ENCODE results near the gene PEX19.

The PEX19 gene

DNA sequence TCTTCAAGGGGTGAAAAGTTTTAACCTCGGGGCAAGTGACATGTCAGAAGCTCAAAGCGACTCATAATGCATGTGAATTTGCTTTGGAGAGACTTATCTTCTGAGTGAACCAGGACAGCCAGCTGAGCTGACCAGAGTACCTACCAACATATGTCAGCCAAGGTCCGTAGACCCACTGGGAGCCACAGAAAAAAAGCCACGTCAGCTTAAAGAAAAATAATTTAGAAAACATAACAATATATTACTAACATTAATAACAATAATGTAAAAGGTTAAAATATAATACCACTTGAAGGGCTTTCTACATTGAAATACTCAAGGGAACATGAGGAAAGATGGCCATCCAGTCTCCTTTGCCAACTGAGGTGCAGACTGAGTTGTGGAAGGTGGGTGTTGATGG is 6.9 kb downstream of the PEX19 start:
- no peak for DNase-seq (ENCODE audit: low read depth)

DNA sequence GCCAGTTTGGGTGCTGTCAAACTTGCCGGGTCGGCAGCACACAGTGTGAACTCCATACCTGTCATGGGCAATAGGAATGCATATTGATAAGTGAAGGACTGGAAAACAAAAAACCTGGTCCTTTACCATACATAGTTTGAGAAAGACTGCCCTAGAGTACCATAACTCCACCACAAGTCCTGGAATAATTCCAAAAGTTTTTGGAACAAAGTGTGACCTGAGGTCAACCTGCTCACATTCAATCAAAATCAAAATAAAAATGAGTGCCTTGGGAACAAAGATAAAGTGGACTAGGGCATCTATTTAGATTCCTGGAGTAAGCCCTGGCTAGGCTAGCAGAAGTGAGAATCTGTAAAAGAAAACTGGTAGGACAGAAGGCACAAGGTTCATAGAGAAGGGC is 7.6 kb downstream of the PEX19 start:
- DNase-seq (ENCODE audit: low read depth) = no peak

DNA sequence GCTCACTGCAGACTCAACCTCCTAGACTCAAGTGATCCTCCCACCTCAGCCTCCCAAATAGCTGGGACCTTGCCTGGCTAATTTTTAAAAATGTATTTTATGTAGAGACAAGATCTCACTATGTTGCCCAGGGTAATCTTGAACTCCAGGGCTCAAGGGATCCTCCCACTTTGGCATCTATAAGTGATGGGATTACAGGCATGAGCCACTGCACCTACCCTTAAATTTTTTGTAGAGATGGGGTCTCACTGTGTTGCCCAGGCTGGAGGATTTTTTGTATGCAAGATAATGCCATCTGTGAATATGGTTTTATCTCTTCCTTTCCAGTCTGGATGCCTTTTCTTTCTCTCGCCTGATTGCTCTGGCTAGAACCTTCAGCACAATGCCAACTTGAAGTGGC is 13.9 kb downstream of the PEX19 start:
- no peak for DNase-seq (ENCODE audit: low read depth)

DNA sequence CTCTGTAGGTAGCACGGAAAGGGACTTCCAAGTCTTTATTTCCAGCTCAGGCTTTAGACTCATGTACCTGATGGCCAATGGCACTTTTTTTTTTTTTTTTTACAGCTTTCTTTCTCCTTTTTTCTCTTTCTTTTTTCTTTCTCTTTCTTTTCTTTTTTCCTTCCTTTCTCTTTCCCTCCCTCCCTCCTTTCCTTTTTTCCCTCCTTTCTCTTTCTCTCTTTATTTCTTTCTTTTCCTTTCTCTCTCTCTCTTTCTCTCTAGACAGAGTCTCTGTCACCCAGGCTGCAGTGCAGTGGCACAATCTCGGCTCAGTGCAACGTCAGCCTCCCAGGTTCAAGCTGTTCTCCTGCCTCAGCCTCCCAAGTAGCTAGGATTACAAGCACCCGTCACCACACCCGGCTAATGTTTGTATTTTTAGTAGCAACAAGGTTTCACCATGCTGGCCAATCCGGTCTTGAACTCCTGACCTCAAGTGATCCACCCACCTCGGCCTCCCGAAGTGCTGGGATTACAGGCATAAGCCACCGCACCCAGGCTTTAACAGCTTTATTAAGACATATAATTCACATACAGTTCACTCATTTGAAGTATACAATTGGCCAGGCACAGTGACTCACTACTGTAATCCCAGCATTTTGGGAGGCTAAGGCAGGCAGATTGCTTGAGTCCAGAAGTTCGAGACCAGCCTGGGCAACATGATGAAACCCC is 17.5 kb downstream of the PEX19 start:
- DNase-seq (ENCODE audit: low read depth) = no peak

DNA sequence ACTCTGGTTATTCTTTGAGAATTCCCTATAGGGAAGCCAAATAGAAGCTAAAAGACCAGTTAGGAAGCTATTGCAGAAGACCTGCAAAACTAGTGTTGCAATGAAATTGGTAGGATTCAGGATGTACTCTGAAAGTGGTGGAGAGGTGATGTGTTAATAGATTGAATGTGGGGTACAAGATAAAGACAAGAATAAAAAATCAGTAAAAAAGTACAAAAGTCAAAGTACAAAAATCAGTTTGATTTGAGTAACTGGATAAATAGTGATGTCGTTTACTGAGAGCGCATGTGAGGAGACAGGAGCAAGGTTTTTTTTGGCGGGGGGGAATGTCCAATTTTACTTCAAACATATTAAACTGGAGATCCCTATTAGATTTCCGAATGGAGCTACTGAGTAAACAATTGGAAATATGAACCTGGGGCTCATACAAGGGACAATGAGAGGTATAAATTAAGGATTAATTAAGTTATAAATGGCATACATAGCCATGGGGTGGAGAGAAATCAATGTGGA is 20.1 kb downstream of the PEX19 start:
- no peak for DNase-seq (ENCODE audit: low read depth)

DNA sequence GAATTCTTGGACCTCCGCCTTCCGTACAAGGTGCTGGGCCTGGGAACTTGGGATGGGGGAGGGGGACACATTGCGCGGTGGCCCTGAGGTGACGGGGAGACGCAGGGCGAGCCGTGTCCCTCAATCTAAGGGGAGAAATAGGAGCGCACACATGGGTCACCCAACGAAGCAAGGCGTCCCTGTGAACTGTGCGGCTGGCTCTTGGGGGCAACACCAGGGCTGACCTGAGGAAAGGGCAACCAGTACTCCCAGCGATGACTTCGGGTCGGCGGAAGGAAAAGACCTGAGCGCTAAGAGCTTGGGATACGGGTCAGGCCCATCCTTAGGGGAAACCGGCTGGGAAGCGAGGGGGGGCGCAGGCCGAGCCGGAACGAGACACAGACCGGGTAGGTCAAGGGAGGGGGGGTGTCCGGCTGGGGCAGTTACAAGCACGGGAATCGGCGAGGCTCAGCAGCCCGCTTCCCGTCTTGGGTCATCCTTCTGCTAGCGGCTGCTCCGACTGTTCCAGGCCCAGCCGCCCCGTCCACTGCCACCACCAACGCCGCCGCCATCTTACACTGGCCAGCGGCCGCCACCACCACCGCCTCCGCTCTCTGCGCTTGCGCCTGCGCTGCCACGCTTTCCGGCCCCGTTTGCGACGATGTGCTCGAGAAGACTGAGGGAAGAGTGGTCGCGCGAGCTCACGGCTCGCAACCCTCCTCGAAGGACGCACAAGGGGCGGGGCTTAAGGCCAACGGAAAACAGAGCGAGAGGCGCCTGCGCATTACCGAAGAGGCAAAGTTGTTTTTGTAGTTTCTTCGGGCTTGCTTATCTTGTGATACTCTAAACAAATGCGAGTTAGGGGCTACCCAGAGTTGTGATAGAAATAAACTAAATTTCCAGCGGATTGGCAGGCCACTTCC is 22.8 kb downstream of the PEX19 start, which contains the start of gene DCAF8:
TSS of gene DCAF8 (minus strand) at position 657 of the 902 bp plus-strand sequence. CDS start 18,541 bp downstream, outside the sequence.
- DNase-seq (ENCODE audit: low read depth) = peak; percentile 98

DNA sequence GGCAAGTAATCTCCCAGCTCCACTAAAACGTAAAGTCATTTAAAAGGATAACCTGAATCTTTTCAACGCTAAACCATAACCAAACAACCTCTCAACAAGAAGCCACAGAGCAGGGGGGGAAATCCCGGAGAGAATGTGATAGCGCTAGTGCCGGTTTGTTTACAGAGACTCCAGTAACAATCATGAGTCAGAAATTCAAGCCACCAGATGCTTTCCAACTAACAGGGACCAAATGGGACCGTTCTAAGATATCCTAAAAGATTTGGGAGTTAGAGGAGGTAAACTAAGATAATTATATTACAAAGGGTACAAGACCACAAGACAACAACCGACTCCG is 23.4 kb downstream of the PEX19 start:
- DNase-seq (ENCODE audit: low read depth) = peak; percentile 49

DNA sequence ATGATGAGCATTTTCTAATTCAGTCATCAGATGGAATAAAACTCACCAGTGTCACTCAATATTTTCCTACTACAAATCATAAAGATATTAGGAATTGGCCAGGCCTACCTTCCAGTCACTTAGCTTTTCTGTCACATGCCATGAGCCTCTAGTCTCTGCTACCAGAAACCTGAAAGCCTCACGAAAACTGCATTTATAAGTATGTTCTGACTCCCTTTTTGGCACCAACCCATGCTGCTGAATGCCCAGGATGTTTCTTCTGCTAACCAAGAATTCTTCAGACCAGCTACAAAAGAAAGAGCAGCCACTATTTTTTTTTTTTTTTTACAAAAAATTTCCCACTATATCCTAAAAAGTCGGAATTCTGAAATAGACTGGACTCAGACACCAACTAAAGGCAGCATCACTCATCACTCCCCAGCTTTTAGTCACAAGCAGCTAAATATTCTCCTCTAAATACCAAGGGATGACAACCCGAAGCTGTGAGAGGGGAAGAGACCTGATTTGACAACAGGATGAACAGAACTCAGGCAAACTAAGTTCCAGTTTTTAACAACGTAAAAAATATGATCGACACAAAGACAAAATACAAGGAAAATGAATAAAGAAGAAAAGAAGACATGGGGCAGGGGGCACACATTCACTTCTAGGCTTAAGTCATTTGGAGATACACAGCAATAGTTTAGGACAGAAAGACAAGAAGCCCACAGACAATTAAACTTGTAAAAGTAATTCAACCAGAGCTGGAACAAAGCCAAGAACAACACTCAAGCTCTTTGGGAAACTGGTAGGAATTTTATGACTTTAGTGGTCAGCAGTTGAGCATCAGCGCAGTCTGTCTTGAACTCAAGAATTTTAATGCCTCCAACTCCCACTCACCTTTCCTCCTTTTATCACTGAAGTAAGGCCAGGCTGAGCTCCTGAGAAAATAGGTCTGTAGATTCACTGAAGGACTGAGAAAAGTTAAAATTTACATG is 24.2 kb downstream of the PEX19 start:
- no peak for DNase-seq (ENCODE audit: low read depth)

DNA sequence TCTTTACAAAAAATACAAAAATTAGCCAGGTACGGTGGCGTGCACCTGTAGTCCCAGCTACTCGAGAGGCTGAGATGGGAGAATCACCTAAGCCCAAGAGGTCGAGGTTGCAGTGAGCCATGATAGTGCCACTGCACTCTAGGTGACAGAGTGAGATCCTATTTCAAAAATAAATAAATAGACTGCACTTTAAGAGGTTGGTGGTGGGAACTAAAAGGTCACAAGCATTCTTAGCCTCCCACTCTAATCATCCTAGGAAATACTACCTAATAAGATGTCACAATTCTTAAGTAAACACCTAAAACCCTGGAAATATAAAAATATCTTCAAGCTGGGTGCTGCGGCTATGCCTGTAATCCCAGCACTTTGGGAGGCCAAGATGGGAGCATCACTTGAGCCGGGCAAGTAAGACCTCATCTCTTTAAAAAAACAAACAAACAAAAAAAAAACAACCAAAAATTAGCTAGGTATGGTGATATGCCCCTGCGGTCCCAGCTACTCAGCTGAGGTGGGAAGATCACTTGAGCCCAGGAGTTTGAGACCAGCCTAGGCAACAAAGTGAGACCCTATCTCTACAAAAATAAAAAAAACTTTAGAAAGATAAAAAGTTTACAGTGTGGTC is 26.6 kb downstream of the PEX19 start:
- DNase-seq (ENCODE audit: low read depth) = no peak

DNA sequence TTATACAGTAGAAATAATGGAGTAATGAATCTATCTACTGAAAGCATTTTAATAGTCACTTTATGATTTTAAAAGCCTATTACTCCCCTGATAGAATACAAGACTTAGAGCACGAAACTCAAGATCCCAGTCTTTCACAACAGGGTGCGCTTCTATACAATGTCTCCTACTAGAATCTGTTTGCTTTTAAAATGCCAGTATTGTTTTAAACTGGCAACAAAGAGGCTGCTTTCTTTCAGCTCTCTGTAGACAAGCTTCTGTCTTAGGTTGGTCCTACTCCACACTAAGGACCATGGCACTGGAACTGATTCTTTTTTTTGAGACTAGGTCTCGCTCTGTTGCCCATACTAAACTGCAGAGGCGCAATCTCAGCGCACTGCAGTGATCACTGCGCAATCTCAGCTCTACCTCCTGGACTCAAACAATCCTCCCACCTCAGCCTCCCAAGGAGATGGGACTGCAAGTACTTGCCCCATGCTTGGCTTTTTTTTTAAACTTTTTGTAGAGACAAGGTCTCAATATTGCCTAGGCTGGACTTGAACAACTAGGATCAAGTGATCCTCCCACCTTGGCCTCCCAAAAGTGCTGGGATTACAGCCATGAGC is 27.4 kb downstream of the PEX19 start:
- DNase-seq (ENCODE audit: low read depth) = no peak

DNA sequence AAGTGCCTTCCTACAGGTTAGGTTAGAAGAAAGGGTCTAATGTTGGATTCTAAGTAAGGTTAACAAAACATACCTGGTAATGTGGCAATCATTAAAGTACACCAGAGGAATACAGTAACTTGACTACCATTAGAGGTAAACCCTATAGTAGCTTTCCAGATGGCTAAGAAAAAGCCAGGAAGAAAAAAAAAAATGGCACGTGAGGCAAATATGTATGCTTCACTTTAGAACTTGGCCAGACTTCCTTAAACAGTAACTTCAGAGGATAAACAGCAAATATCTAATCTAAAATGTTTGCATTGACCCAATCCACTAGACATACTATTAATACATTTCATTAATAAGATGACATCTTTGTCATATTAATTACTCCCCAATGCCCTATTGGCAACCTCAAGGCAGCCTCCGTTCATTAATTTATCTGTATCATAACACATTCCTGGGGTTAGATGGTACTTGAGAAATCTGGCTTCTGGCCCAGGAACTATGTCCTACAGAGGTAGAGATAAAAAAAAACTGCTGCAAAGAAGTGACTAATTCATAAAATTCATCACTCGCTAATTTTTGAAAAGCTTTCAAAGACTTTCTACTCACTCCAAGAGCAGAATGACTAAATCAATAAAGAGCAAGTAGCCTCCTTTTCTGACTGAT is 28.4 kb downstream of the PEX19 start:
- DNase-seq (ENCODE audit: low read depth) = no peak

DNA sequence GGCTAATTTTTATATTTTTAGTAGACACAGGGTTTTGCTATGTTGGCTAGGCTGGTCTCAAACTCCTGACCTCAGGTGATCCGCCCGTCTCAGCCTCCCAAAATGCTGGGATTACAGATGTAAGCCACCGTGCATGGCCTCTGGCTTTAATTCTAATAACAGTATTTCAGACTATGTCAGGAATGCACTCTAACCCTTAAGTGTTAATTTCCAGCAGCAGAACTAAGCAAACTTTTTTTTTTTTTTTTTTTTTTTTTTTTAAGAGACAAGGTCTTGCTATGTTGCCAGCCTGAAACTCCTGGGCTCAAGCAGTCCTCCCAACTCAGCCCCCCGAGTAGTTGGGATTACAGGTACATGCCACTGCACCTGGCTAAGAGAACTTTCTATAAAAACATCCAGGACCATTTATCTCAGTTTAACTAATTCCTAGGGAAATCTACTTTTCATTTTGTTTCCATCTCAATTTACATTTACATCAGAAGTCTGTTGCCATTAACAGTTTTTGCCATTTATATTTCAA is 29.1 kb downstream of the PEX19 start:
- no peak for DNase-seq (ENCODE audit: low read depth)

DNA sequence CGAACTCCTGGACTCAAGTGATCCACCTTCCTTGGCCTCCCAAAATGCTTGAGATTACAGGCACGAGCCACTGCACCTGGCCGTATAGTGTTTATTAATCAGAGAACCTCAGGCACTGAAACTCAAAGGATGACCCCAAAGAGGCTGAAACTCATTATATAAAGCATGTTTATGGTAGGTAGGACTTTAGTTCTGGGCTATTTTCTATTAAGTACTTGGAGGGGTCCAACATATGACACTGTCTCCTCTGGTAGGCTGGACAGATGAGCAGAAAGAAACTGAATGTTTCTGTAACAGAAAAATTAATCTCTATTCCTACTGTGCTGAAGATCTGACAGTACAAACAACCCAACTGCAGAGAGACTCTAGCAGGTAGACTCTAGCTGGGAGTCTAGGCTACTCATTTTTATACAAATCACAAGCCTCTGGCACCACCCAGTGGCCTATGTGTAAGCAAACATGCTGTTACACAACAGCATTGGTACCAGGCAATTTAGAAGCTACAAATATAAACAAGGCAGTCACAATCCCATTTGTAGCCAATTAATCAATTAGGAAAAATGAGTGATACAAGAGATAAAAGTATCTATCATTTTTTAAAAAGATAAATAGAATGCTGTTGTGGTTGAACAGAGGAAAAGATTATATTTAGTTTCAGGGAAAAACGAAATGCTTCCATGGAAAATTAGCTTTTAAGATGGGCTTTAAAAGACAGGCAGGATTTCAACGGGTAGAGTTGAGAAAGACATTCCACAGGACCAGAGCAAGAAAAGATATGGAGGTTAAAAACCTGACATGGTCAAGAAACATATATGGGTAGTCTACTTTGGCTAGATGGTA is 33.0 kb downstream of the PEX19 start:
- peak; percentile 23 for DNase-seq (ENCODE audit: low read depth)

DNA sequence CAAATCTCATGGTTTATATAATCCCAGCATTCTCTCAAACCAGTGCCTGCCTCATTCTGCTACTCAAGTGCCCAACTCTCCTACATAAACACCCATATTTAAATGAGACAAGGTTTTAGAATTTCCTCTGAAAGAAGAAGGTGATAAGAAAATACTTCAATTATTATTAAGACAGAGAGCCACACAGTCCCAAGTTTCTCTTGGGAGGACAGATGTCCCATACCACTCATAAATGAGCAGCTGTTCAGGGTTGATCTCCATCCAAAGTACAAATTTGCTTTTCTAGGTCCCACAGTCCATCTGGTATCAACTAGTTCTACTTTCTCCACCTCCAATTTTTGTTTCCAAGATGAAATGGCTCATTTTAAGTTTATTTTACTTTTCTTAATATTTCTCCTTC is 33.9 kb downstream of the PEX19 start:
- no peak for DNase-seq (ENCODE audit: low read depth)

DNA sequence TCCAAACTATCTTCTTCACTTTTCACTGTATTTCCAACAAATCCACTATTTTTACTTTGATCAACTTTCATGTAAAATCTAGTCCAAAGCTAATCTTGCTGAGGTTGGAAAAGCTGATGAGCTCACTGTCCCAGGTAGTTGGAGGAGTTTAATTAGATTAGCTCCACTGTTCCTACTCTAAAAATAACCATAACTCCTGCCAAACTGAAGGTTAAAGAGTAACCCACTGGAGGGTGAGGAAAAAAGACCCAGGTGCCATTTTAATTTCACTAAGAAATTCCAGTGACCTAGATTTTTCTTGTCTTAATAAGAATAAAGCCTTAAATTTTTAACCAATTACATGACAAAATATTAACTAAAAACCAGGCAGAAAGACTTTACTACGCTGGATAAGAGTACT is 37.9 kb downstream of the PEX19 start:
- DNase-seq (ENCODE audit: low read depth) = no peak

DNA sequence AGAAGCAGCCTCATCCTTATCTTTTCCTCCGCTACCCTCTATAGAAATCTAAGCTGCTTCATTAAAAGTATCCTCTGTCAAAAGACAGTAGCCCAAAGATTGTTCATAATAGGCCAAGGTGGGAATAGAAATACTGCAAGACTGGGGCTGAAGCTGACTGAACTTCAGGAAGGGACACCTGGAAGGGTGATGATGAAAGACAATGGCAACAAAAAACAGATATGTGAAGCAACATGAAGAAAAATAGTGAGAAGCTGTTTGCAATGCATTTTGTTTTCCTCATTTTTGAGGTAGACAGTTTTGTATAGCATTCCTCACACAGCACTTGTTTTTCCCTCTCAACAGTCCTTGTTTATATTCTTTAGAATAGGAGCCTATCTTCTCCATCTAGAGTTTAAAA is 39.5 kb downstream of the PEX19 start:
- no peak for DNase-seq (ENCODE audit: low read depth)

DNA sequence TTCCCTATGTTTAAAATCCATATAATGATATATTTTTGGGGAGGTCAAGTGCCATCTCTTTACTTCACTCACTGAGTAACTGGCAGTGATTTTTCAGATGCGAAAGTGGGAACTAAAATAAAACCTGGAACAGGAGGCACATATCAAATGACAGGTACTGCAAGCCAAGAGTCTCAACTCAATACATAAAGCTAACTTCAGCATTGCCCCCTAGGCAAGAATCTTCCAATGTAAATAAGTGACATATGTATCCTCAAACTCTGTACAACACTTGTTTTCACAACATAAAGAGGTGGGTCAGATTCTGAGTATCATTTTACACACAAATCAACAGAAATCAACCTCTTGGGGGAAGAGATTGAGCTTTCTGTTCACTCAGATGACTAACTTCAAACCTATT is 40.7 kb downstream of the PEX19 start:
- no peak for DNase-seq (ENCODE audit: low read depth)

DNA sequence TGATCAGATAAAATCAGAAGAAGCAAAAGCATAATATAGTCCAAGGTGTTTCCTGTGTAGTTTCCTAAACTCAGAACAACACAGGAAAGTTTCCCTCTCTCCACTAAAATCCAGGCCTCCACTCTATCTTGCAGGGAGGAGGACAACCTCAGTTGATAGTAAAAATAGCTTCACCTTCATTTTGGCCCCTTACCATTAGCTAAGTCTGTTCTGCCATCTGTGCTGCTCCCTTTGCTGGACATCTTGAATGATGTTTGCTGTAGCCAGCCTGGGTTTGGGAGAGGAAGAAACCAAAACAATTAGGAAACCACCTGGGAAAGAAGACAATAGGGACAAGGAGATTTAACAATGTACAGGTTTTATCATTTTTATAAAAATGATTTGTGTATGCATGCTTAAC is 41.2 kb downstream of the PEX19 start:
- no peak for DNase-seq (ENCODE audit: low read depth)

DNA sequence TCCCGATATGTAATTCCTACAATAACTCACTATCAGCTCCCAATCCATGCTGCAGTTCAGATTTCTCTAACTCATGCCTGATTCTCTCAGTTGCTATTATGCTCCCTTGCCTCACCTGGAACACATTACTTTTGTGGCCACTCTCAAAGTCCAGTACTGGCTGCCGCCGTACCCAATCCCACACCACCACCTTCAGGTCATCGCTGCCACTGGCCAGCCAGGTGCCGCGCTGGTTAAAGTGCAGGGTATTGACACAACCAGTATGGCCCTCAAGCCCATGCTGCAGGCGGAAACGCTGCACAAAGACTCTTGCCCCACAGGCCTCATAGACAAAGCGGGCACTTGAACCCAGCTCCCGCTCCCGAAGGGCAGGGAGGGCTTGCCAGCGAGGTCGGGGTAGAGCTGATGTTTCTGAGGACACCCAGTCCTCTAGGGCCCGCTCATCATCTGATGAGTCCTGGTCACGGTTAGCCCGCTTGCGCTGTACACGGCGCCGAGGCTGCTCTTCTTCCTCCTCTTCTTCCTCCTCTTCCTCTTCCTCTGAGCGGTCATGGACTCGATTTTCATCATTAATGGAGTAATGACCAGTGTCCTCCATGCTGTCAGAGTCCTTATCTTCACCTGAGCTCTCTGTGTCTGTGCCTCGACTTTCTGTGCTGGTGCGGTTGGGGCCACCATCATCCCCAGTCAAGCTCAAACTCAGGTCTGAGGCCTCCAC is 45.2 kb downstream of the PEX19 start:
- DNase-seq (ENCODE audit: low read depth) = no peak
